Measurements from ENCODE around the gene TYMS.
A peak's percentile ranks its signal among the peaks of the same experiment; 100 is the strongest.

The TYMS gene

DNA sequence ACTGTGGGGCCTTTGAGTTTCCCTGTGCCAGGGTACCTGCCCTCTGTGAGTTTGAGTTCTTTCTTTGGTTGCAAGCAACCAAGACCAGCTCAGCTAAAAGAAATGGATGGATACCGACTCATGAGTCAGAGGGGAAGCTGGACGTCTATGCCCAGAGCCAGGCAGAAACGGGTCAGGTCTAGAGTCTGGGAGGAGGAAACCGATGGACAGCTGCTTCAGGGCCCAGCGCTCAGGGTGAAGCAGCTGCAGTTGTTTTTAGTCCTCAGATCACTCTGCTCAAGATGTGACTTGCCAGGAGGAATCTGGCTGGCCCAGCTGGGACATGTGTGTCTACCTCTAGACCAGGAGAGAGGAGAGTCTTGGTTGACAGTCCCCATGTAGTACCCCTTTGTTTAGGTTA is 10.1 kb upstream of the TYMS start:
- no peak for DNase-seq

DNA sequence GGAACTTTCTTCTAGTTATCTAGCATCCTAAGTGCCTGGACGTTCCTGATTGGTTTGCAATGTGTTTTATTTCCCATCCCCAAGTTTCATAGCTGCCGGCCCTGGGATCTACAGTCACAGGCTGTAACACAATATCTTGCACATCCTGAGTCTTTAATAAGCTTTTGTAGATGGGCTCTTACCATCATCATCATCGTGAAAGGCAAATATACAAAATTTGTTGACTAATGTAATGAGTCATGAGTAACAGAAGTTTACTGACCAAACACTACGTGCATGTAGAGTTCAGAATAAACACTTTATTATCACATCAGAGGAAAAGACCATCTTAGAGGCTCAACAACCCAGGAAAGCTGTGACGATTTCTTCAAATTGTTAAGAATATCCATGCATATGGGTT is 8.1 kb upstream of the TYMS start:
- no peak for DNase-seq

DNA sequence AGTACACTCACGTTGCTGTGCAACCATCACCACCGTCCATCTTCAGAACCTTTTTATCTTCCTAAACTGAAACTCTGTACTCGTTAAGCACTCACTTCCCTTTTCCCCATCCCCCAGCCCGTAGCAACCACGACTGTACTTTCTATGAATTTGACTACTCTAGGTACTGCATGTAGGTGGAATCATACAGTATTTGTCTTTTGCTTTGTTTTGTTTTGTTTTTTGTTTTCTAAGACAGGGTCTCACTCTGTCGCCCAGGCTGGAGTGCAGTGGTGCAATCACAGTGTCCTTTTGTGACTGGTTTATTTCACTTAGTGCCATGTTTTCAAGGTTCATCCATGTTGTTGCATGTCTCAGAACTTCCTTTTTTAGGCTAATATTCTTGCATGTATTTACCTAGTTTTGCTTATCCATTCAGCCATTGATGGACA is 7.0 kb upstream of the TYMS start:
- no peak for DNase-seq

DNA sequence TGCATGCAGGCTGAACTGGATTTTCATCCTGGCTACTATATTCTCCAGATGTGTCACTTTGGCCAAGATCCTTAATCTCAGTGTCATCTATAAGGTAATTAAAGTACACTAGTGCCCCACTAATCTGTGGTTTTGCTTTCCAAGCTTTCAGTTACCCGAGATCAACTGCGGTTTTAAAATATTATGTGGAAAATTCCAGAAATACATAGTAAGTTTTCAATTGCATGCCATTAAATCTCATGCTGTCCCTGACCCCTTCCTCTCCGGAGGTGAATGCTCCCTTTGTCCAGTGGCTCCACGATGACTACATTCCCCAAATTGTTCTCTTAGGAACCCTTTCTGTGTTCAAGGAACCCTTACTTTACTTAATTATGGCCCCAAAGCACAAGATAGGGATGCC is 5.3 kb upstream of the TYMS start:
- no peak for DNase-seq

DNA sequence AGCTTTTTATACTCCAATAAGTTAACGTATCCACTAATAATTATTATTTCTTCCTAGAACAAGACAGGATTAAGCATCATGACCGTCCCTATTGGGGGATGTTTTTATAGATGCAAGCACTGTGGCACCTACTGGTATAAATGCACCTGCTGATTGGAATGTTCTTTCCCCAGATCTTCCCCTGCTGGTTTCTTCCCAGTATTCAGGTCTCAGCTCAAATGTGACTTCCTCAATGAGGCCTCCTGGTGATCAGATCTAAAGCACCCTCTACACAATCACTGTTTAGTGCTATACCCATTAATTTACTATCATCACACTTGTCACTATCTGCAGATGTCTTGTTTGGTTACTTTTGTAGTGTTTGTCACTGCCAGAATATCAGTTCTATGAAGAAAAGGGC is 3.9 kb upstream of the TYMS start:
- no peak for DNase-seq

DNA sequence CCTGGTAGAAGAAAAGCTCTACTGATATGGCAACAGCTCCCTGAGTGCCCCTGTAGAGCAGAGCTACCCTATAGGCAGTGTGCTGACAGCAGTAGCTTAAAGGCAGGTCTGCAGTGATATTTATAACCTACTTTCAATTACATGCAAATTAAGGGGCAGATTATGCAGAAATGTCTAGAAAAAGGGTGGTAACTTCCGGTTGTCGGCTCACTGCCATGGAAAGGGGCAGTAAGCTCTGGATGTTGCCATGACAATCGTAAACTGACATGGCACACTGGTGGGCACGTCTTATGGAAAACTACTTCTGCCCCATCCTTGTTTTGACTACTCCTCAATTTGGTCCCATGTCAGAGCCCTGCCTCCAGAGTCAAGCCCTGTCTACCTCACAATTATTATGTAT is 2.9 kb upstream of the TYMS start:
- no peak for DNase-seq

DNA sequence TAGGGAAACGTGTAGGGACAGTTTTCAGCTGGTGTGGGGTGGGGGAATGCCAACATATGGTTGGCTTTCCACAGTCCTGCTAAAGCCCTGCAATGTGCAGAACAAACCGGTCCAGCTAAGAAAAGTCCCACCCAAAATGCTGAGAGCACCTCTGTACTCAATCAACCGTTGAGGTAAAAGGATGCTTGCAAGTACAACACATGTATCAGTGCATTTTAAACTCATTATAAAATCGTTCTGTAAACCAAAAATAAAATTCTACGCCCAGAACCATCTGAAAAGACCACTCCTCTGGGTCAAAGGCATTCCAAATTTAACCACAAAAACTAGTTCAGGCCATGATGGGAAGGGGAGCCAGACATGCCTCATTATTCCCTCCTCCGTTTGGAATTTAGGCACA is 2.0 kb upstream of the TYMS start:
- no peak for DNase-seq

DNA sequence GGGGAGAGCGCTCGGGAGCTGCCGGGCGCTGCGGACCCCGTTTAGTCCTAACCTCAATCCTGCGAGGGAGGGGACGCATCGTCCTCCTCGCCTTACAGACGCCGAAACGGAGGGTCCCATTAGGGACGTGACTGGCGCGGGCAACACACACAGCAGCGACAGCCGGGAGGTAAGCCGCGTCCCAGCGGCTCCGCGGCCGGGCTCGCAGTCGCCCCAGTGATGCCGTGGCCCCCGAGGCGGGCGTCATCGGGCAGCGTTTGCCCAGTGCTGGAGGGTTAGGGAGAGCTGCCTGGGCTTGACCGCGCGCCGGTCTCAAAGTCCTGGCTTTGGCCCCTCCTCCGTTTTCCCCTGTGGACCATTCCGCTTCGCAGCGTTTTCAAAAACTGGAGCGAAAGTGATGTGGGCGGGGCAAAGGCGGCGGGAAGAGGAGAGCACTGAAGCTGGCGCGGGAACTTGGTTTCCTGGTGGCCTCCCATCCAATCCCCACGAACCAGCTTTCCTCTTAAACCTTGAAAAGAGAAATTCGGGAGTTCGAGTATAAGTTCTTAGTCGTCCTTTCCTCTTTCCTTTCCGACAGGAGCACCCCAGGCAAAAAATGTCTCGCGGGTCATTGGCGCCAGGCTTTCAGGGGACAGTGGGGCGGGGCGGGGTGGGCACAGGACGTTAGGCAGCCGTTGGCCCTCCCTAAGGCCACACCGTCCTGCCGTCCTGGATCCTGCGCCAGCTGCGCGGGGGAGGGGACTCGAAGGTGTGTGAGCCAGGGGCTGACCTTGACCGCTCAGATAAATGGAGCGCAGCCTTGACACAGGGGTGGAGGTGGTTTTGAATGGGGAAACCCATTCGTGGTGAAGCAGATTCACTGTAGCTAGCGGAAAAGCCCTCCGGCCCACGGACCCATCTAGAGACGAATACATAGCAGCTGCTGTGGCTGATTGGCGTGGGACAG is 821 bp downstream of the TYMS start:
- DNase-seq = peak; percentile 51

DNA sequence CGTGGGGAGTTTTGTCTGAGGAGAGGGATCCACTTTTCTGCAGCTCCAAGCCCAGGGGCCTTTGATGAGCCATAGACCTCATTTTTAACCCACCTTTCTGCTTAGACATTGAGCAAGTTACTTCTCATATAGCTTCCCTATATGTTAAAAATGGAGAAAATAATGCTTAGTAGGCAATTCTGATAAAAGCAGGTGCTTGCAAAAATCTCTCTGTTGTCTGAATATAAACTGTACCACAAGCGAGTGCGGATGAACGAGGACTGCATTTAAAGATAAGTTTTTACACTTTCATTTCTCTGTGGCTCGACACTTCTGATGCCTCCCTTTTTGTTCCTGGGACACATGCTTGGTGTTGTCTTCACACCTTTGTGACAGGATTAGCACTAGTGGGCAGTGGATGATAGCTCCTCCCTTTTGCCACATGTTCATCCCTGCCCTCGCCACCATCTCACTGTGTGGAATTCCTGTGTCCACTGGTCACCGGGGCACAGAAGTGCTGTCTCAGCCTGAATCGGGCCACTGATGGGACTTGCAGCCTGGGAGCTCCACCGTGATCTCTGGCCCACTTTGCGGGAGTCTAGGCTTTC is 1.6 kb downstream of the TYMS start:
- no peak for DNase-seq

DNA sequence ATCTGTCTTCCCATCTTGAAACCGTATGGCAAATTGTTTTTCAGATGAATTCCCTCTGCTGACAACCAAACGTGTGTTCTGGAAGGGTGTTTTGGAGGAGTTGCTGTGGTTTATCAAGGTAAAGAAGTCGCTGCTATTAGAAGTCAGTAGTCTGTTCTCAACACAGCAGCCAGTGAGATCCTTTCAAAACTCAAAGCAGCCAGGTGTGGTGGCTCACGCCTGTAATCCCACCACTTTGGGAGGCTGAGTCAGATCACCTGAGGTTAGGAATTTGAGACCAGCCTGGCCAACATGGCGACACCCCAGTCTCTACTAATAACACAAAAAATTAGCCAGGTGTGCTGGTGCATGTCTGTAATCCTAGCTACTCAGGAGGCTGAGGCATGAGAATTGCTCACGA is 2.1 kb downstream of the TYMS start:
- DNase-seq = no peak

DNA sequence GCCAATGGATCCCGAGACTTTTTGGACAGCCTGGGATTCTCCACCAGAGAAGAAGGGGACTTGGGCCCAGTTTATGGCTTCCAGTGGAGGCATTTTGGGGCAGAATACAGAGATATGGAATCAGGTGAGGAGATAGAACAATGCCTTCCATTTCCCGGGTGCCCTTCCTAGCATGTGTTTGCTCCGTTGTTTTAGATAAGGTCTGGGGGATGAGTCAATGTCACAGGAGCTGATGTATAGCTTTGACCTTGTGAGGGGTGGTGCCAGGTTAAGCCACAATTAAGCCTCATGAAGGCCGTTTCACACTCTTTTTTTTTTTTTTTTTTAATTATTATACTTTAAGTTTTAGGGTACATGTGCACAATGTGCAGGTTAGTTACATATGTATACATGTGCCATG is 4.7 kb downstream of the TYMS start:
- no peak for DNase-seq

DNA sequence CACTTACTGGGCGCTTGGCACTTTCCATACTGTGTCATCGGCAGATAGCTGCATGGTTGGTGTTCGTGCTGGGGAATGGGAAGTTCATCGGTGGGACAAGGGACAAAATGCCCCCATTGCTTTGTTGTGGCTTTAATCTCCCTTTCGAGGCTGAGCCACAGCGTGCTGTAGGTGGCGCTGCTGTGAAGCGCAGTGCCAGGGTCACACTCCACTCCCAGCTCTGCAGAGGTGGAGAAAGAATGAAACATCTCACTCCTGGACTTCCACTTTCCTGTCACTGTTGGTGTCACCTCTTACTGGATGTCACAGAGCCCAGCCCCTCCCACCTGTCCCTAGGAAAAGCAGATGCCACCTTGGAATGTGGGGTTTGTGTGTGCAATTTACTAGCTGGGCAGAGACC is 8.7 kb downstream of the TYMS start:
- DNase-seq = no peak

DNA sequence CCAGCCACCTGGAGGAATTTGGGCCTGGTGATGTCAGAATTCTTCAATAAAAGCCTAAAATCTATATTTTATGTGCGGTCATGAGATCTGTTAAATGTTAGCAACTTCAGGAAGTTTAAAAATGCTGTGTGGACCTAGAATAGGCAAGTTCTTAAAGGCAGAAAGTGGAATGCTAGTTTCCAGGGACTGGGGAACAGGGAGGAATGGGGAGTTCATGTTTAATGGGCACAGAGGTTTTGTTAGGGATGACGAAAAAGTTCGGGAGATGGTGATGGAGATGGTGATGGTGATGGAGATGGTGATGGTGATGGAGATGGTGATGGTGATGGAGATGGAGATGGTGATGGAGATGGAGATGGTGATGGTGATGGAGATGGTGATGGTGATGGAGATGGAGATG is 9.2 kb downstream of the TYMS start:
- DNase-seq = no peak

DNA sequence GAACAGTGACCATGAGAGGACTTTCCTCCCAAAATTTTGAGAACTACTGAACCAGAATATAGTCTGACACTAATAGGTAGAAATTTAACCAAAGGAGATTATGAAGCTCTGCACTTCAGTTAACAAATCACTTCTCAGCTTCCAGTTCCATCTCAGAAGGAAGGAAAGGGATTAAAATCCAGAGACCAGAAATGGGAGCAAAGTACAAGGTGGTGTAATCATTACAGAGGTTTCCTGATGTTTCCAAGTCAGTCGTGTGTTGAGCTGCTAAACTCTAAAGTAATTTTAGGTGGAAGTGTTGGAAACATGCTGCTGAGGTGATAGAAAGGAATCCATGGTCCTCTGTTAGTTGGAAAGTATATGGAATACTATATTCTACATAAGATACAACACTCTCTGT is 10.8 kb downstream of the TYMS start:
- no peak for DNase-seq

DNA sequence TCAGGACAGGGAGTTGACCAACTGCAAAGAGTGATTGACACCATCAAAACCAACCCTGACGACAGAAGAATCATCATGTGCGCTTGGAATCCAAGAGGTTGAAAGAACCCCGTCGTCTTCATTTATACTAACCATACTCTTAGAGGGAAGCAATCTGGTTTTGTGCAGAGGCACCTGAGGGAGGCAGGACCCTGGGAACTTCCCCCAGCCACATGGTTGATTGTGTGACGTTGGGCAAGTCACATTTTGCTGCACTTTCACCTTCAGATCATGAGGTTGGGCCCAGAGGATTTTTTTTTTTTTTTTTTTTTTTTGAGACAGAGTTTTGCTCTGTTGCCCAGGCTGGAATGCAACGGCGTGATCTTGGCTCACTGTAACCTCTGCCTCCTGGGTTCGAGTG is 11.6 kb downstream of the TYMS start:
- DNase-seq = no peak

DNA sequence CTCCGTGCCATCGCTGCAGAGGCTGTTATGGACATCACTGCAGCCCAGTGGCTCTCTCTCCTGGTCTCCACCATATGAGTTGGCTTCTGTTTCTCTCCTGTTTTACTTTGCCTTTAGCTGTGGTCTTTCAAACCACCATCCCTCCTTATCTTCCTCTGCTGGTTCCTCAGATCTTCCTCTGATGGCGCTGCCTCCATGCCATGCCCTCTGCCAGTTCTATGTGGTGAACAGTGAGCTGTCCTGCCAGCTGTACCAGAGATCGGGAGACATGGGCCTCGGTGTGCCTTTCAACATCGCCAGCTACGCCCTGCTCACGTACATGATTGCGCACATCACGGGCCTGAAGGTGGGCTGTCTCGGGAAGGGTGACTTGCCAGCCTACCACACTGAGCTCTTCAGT is 13.1 kb downstream of the TYMS start:
- no peak for DNase-seq

DNA sequence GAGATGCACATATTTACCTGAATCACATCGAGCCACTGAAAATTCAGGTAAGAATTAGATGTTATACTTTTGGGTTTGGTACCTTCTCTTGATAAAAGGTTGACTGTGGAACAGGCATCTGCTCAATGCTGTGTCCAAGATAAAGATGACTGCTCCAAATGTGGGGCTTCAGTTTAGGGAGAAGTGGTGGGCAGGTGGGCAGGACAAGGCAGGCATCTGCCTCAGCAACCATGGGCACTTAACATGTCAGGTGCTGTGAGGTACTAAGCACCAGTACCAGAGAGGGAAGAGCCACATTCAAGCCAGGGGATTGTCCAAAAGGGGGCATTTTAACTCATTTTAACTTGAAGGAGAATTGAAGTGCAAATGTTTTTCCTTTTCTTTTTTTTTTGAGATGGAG is 14.0 kb downstream of the TYMS start:
- no peak for DNase-seq

DNA sequence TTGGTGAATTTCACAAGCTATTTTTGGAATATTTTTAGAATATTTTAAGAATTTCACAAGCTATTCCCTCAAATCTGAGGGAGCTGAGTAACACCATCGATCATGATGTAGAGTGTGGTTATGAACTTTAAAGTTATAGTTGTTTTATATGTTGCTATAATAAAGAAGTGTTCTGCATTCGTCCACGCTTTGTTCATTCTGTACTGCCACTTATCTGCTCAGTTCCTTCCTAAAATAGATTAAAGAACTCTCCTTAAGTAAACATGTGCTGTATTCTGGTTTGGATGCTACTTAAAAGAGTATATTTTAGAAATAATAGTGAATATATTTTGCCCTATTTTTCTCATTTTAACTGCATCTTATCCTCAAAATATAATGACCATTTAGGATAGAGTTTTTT is 15.9 kb downstream of the TYMS start:
- no peak for DNase-seq

DNA sequence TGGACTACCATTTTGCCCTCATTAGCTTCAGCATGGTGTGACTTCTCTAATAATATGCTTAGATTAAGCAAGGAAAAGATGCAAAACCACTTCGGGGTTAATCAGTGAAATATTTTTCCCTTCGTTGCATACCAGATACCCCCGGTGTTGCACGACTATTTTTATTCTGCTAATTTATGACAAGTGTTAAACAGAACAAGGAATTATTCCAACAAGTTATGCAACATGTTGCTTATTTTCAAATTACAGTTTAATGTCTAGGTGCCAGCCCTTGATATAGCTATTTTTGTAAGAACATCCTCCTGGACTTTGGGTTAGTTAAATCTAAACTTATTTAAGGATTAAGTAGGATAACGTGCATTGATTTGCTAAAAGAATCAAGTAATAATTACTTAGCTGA is 16.3 kb downstream of the TYMS start:
- DNase-seq = no peak

DNA sequence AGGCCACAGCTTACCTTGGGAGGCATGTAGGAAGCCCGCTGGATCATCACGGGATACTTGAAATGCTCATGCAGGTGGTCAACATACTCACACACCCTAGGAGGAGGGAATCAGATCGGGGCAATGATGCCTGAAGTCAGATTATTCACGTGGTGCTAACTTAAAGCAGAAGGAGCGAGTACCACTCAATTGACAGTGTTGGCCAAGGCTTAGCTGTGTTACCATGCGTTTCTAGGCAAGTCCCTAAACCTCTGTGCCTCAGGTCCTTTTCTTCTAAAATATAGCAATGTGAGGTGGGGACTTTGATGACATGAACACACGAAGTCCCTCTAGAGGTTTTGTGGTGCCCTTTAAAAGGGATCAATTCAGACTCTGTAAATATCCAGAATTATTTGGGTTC is 17.9 kb downstream of the TYMS start:
- no peak for DNase-seq

DNA sequence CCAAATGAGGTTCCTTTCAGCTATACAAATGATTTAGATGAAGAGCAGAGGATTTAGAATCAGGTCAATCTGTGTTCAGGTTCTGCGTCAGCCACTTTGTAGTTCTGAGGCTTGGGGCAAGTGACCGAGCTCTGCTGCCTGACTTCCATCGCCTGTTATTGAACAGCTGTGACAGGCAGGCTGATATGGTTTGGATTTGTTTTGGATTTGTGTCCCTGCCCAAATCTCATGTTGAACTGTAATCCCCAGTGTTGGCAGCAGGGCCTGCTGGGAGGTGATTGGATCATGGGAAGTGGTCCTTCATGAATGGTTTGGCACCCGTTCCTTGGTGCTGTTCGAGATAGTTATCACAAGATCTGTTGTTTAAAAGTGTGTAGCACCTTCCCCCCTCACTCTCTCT is 18.6 kb downstream of the TYMS start:
- no peak for DNase-seq

DNA sequence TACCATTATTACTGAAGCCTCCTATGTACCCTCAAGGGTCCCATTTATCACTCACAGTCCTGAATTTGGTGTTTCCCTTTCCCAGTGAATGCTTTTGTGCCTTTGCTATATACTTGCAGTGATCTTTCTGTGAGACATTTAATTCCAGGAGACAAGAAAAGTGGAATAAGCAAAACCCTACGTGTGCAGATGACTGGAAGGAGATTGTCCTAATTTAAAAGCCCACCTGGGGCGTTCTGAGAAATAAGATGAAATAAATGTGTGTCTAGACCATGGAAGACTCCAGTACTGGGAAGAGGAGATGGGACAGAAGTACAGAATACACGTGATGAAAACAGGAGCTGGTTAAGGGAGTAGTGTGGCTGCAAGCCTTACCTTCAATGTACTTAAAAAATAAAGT is 19.3 kb downstream of the TYMS start:
- DNase-seq = no peak

DNA sequence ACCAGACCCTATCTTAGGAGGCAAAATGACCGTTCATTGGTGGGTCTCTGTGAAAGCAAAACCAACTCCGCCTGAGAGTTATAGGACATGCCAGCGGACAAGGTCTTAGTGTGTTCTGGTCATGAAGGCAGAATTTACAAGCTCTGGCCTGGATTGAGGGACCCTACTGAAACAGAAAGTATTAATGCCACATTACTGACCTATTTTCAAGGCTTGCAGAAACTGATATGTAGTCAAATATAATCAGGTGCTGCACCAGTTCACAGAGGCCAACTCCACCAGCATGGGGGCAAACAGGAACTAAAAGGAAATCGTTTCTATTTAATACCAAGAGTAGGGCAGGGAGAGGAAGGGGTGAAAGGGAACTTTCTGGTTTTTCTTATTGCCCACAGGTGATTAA is 19.7 kb downstream of the TYMS start:
- DNase-seq = no peak

DNA sequence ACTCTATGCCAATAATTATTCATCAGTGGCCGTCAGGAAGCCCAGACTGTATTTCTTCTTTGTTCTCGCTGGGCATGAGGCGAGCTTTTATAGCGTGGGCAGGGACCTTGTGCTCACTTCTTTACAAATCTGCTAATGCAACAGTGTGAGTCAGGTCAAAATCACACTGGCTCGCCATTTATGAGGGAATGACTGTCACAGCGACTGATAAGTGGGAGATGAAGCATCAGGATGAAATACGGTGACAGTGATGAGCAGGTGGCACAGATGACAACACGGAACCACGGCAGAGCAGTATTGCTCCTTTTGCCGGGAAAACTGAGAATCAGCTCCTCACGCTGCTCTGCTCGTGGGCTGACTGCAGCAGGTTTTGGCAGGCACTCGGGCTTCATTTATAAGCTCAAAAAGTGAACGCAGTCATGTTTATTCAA is 20.5 kb downstream of the TYMS start:
- no peak for DNase-seq
